GM12864 (cell line): Measurements from ENCODE around the gene TMEFF2.

Source experiments
- DNase-seq: peaks from one replicate; pipeline ENCODE4 v3.0.0-alpha.2; 2011; ENCODE audit warnings: low read depth
- H3K4me3 ChIP-seq: 2 replicates; pipeline ENCODE4 v1.5.1; 2011; ENCODE audit warnings: mild to moderate bottlenecking, low read depth, low read length, control low read depth
- CTCF ChIP-seq: IDR thresholded peaks from 2 replicates; pipeline ENCODE4 v1.5.1; 2011; ENCODE audit warnings: low read depth, mild to moderate bottlenecking, moderate library complexity, low read length, control low read depth, inconsistent platforms; ENCODE audit errors: missing control alignments

Gene TMEFF2

DNA sequence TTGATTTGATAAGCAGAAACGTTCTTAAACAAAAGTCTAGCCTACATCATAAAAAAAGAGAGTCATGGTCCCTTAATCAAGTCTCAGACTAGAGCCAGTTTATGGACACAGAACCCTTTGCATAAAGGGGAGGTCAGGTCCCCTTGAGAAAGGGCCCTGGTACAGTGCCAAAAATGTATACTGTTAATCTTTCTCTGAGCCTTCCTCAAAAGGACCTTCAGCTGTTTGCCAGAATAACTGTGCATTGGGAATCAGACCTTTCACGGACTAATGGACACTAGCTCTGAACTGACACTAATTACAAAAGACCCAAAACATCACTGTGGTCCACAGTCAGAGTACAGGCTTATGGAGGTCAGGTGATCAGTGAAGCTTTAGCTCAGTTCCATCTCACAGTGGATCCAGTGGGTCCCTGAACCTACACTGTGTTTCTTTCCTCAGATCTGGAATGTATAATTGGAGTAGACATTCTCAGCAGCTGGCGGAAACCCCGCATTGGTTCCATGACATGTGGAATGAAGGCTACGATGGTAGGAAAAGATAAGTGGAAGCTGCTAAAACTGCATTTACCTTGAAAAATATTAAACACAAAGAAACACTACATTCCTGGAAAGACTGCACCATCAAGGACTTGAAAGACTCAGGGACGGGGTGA, 151.4 kb downstream of the TMEFF2 start:
- DNase-seq = no peak
- no peak for TF ChIP-seq CTCF

DNA sequence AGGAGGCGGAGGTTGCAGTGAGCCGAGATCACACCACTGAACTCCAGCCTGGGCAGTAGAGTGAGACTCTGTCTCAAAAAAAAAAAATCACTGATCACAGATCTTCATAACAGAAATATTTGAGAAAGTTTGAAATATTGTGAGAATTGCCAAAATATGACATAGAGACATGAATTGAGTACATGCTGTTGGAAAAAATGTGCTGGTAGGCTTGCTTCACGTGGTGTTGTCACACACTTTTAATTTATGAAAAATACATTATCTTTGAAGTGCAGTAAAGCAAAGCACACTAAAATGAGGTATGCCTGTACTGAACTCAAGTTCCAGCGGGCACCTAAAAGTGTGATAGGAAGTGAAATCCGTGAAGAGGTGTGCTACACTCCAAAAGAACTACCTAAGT, 152.6 kb downstream of the TMEFF2 start:
- H3K4me3 ChIP-seq = no peak overlapping the region
- no peak for DNase-seq
- no peak for TF ChIP-seq CTCF

More for the DNA sequence above, 151.4 kb downstream of the TMEFF2 start:
- H3K4me3 ChIP-seq = no peak overlapping the region

- no peak for DNase-seq
- TF ChIP-seq CTCF = no peak
- no peak overlapping the region for H3K4me3 ChIP-seq
Observed at GRCh38 chr2:192038110-192038509, 156.6 kb downstream of the TMEFF2 start.

DNA sequence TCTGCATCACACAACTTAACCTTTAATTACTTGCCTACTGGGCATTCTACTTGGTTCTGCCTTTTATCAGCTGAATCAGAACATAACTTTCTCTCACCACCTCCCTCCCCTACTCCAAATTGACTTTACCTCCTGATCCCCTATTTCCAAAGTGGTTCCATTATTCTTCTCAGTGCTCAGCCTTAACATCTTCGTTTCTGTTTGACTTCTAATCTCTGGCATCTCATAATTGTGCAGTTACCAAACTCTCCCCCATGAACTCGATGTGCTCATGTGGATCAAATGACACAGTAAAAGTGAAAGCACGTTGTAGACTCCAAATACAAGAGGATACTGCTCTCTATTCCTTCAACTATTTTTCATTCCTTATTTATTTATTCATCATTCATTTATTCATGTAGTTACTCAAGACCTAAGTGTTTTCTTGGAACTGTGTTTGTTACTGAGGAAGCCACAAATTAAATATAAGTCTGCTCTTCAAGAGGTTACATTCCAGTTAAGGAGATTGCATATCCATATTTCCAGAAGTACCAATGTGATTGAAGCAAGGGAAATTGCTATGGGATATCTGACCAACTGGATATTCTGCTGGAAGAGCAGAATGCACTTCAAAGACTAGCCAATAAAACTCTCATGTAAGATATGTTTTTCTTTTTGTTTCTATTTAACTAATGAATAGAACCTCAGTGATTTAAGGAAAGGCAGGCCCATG, 158.8 kb downstream of the TMEFF2 start:
- DNase-seq = no peak
- TF ChIP-seq CTCF = no peak
- H3K4me3 ChIP-seq = no peak overlapping the region

- H3K4me3 ChIP-seq = no peak overlapping the region
- no peak for DNase-seq
- no peak for TF ChIP-seq CTCF
Observed at GRCh38 chr2:192030856-192031255, 163.9 kb downstream of the TMEFF2 start.

GRCh38 chr2:192030289-192030688, 164.4 kb downstream of the TMEFF2 start:
- no peak overlapping the region for H3K4me3 ChIP-seq
- DNase-seq = no peak
- TF ChIP-seq CTCF = no peak

GRCh38 chr2:192029089-192029488, 165.6 kb downstream of the TMEFF2 start:
- peak; percentile 19 for DNase-seq
- peak; percentile 67 for TF ChIP-seq CTCF
- no peak overlapping the region for H3K4me3 ChIP-seq
